GM19468 (cell line): ENCODE results near the gene LEPR.
"Not testable (repeated sequence)": the region's sequence is repeated elsewhere in the genome, so short reads cannot be mapped to it uniquely, and the experiment has no call there.

Experiments used
- ATAC-seq: cut with Tn5 transposase; IDR thresholded peaks from one replicate; pipeline ENCODE4 v1.9.1; 2021; ENCODE audit warnings: mild to moderate bottlenecking, moderate library complexity, moderate number of reproducible peaks; ENCODE audit not compliant: unreplicated experiment; ENCODE audit errors: extremely low read depth

The LEPR gene

DNA sequence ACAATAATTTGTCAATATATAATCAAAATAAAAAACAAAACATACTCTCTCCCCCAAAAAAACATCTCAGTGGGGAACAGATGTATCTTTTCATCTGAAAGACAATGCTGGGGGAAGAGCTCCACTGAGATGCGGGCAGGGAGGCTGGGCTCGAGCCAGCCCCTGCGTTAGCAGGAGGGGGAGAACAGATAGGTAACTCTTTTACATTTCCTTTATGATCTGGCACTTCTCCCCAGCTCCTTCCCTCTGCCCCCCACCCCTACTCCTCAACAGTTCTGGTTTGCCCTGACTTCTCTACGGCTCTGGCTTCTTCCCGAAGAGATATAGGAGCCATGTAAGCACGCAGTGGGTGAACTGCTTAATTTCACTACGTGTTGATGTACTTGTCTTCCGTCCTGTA is 12.4 kb downstream of the LEPR start:
- no peak for ATAC-seq

DNA sequence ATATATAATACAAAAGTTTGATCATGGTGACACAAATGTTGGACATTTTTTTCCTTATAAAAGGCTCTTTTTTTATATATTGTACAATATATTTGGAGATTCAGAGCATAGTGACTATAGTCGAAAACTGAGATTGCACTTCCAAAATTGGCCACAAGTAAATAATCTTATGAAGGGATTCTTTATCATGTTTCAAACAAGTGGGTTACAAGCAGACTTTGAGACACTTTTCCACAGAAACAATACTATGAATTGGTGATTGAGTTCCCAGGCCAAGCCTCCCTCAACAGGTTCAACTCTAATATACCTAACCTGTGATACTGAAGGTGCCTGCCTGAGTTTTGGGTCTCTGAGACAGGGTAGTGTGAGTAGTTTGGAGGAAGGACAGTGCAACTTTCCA is 13.8 kb downstream of the LEPR start:
- ATAC-seq = no peak

DNA sequence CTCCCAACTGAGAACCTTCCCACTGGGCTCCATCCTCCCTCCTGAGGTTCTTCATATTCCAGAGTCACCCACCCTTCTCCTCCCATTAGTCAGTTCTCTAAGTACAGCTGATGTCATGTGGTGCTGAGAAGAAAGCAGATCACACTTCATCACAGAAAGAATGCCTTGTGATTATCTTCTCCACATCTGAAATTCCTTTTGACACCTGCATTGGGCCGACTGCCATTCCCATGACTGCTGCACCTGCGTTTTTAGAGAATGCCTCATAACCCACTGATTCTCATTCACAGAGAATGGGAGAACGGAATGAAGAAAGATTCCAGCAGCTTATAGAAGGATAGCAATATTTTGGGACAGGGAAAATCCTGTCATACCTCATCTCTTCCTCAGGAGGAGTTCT is 14.3 kb downstream of the LEPR start:
- no peak for ATAC-seq

DNA sequence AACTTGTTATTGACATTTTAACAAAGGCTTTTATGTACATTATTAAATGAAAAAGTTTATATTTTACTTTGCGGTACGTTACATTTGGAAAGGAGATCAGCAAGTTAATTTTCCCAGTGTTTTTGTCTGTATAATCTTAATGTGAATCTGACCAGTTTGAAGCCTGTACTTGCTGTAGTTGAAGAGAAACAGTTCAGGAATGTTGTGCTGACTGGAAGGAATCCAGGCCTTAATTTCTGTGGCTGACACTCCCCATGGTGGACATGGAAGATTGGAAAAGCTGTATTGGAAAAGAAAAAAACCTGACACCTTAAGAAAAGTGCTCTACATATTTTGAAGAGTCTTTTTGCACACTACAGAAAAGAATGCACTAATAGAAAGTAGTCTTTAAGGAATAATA is 15.5 kb downstream of the LEPR start:
- ATAC-seq = no peak

DNA sequence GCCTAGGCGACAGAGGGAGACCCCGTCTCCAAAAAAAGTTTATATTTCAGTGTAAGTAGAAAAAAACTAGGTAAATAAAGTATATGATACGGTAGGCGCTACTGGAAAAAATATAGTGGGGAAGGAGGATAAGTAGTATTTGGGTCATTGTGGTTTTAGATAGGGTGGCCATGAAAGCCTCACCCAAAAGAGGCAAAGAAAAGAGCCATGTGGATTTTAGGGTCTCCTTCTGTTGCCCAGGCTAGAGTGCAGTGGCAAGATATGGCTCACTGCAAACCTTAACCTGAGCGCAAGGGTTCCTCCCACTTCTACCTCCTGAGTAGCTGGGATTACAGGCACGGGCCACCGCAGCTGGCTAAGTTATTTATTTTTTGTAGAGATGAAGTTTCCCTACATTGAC is 17.1 kb downstream of the LEPR start:
- ATAC-seq = no peak

DNA sequence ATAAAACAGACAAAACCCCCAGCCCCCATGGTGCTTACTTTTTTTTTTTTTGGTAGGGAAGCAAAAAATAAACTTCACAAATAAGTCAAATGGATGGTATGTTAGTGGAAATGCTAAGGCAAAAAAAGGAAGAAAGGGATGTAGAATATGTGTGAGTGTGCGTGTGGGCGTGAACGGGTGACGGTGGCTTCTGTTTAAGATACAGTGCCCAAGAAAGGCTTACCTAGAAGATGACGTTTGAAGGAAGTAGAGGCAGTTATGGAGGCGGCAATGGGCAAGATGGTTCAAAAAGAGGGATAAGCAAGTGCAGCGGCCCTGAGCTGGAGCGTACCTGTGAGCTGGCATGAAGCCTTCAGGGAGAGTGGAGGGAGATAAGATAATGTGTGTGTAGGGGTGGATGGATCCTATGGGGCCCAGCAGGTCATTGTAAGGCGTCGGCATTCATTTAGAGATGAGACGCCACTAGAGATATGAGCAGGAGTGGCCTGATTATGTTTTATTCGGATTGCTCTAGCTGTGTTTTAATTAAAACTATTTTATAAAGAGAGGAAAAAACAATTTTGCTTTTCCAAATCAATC is 19.9 kb downstream of the LEPR start:
- ATAC-seq = no peak

DNA sequence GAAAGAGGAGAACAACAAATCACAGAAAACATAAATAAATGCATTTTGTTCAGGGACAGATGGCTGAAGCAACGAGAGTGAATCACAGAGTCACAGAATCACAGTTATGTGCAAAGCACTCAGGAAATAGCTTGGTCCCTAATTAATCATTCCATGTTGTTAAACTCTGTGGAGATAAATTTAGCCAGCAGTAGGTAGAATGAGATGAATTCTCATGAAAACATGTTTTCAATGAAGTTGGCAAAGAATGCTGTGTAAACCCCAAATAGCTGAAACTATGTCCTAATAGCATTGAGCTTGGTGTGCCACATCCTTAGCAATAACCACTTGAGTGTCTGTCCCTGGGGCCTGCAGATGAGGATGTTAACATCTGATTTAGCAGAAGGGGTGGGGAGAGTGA is 20.4 kb downstream of the LEPR start:
- no peak for ATAC-seq

DNA sequence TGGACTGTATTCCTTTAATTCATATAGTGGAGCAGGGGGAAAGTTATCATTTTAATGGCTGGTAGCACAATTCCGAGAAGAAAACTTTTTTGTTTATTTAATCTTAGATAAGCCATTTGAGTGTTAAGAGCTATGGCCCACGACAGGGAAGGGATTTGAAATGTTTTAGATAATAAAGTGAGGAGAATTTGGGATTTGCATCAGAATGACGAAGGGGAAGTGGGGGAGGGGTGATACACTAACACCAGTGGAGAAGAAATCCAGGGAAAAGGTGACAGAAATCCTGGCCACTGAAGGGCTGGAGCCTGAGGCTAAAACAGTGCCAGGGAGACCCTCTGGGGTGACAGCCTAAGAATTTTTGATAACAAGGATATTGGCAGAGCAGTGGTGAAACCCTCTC is 21.0 kb downstream of the LEPR start:
- no peak for ATAC-seq

DNA sequence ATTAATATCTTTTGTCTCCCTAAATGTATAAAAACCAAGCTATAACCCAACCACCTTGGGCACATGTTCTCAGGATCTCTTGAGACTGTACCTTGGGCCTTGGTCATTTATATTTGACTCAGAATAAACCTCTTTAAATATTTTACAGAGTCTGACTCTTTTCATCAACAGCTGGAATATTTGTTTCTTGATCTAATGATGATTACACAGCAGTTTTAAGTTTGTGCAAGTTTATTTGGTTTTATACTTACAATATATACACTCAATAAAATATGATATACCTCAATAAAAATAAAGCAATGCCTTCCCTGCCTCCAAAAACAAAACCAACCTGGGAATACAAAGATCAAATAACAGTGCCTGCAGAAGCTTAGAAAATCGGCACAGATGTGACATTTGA is 22.0 kb downstream of the LEPR start:
- no peak for ATAC-seq

DNA sequence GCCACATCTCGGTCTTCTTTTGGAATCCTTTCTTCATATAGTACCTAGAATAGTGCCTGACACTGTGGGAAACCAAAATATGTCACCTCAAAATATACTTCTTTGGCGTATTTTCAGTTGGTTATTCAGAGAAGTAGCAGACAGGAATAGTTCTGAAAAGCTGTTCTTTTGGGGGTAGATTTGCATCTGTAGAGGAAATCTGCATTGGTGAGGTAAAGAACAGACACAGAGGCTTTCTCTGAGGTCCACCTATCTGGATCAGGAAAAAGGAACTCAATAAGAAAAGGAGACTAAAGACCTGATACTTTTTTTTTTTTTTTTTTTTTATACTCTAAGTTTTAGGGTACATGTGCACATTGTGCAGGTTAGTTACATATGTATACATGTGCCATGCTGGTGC is 23.2 kb downstream of the LEPR start:
- no peak for ATAC-seq

DNA sequence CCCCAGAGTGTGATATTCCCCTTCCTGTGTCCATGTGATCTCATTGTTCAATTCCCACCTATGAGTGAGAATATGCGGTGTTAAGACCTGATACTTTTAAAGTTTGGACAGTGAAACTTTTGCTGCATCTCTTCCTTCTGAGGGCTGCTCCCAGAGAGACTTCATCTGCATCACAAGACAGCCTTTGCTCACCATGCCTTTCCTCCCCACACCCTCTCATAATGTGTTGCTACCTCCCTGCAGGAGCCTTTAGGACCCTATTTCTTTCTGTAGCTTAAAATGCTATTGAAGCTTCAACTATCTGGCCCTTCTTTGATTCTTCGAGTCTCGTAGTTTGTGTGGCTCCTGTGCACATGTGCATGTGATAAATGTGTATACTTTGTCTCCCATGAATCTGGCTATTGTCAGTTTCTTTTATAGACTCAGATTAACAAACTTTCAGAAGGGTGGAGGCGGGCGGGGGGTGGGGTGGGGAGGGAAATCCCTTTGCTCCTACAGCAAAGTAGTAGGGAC is 23.7 kb downstream of the LEPR start:
- no peak for ATAC-seq

DNA sequence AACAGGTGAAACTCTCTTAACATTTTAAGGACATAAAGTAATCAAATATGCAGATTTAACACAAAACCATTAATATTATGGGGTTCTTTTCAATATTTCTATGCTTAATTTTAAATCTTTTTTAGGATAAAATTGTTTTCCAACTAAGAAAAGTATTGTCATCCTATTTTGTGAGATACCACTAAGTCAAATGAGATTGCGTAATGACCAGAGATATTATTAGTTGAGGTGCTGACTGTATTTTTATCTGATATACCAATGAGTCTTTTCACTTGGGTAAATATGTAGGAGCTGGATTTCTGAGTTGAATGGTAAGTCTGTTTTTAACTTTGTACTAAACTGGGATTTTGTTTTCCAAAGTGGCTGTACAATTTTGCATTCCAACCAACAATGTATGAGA is 25.4 kb downstream of the LEPR start:
- no peak for ATAC-seq

DNA sequence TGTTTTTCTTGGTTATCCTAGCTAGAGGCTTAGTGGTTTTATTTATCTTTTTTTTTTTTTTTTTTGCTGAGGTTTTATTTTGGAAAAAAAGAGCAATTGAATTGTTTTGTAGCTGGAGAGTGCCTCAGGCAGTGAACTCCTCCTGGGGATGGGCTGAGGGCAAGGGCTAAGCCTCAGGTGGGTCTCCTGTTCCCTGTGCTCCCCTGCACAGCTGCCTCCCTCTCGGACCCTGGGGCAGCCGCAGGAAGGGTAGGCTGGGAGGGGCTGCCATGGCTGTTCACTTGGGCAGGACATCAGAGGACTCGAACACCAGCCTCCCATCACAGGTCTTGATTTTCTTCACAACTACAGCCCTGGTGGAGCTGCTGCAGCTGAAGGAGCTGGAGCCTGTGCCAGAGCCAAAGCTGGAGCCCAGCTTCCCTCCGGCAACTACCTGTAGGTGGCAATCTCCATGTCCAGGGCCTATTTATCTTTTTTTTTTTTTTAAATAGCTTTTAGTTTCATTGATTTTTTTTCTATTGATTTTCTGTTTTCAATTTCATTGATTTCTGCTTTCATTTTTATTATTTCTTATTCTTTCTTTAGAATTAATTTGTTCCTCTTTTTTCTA is 28.9 kb downstream of the LEPR start:
- no peak for ATAC-seq

DNA sequence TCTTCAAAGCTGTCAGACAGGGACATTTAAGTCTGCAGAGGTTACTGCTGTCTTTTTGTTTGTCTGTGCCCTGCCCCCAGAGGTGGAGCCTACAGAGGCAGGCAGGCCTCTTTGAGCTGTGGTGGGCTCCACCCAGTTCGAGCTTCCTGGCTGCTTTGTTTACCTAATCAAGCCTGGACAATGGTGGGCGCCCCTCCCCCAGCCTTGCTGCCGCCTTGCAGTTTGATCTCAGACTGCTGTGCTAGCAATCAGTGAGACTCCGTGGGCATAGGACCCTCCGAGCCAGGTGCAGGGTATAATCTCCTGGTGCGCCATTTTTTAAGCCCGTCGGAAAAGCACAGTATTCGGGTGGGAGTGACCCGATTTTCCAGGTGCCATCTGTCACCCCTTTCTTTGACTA is 35.2 kb downstream of the LEPR start:
- ATAC-seq = not testable (repeated sequence)

DNA sequence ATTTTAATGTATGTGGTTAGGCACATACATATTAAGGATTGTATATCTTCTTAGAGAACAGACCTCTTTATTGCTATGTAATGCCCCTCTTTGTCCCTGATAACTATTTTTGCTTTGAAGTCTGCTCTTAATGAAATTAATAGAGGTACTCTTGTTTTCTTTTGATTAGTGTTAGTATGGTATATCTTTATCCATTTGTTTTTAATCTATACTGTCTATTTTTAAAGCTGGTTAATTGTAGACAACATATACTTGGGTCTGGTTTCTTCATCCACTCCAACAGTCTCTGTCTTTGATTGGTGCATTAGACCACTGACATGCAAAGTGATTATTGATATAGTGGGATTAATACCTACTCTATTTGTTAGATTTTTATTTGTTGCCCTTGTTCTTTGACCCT is 36.0 kb downstream of the LEPR start:
- no peak for ATAC-seq

DNA sequence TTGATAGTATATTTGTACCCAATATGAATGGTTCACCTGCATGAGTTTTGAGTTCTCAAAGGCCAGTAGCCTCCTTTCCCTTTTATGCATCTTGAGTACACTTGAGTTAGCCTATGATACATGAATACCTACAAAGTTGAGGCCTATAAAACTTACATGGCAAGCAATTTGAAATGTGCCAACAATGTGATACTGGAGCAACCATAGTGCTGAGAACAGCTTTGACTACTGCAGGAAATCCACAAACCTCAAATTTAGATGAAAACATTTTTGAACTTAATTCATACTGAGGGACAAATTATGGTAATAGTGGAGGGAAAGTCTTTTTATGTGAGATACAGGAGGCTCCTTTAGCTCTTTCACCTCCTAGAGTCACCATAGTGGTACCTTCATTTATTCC is 37.4 kb downstream of the LEPR start:
- ATAC-seq = no peak

DNA sequence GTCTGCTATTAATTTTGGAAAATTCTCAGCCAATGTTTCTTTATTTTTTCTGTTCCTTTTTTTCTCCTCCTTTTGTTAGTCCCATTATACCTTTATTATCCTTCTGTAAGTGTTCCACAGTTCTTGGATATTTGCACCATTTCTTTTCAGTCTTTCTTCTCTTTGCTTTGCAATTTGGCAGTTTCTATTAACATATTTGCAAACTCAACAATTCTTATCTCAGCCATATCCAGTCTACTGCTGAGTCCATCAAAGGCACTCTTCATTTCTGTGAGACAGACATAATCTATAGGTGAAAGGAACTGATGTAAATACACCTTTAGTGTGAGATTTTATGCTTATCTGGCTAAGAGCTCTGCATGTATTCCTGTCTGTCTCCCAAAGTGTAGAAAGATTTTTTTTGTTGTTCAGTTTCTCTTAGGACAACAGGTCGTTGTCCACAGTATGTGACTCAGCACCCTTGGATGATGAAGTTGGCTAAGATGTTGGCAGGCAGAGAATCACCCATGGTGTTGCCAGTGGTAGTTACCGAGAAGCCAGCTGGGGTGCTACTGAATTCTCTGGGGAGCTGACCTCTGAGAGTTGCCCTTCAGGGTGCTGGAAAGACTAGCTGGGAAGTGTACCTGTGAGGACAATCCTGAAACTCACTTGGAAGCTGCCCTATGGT is 38.4 kb downstream of the LEPR start:
- no peak for ATAC-seq

DNA sequence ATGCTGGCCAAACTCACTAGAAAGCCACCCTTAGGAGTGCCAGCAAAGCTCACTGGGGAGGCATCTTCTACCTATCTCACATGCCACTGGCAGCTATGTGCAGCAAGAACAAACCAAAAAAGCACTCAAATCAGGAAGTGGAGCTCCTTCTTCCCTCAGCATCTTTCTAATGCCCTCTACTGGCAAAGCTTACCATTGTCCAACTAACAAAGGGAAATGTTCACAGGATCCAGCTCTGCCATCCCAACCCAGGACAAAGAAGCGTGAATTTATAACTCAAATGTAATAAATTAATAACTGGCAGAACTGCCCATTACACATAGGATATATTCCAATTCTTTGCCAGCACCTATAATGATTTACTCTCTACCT is 38.9 kb downstream of the LEPR start:
- no peak for ATAC-seq

DNA sequence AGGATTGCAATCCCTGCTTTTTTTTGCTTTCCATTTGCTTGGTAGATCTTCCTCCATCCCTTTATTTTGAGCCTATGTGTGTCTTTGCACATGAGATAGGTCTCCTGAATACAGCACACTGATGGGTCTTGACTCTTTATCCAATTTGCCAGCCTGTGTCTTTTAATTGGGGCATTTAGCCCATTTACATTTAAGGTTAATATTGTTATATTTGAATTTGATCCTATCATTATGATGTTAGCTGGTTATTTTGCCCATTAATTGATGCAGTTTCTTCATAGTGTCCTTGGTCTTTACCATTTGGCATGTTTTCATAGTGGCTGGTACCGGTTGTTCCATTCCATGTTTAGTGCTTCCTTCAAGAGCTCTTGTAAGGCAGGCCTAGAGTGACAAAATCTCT is 45.4 kb downstream of the LEPR start:
- not testable (repeated sequence) for ATAC-seq

DNA sequence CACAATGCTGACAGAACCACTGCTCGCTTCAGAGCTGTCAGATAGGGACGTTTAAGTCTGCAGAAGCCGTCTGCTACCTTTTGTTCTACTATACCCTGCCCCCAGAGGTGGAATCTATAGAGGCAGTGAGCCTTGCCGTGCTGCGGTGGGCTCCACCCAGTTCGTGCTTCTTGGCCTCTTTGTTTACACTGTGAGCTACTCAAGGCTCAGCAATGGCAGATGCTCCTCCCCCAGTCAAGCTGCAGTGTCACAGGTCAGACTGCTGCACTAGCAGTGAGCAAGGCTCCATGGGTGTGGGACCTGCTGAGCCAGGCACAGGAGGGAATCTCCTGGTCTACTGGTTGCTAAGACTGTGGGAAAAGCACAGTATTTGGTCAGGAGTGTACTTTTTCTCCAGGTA is 47.1 kb downstream of the LEPR start:
- ATAC-seq = no peak

DNA sequence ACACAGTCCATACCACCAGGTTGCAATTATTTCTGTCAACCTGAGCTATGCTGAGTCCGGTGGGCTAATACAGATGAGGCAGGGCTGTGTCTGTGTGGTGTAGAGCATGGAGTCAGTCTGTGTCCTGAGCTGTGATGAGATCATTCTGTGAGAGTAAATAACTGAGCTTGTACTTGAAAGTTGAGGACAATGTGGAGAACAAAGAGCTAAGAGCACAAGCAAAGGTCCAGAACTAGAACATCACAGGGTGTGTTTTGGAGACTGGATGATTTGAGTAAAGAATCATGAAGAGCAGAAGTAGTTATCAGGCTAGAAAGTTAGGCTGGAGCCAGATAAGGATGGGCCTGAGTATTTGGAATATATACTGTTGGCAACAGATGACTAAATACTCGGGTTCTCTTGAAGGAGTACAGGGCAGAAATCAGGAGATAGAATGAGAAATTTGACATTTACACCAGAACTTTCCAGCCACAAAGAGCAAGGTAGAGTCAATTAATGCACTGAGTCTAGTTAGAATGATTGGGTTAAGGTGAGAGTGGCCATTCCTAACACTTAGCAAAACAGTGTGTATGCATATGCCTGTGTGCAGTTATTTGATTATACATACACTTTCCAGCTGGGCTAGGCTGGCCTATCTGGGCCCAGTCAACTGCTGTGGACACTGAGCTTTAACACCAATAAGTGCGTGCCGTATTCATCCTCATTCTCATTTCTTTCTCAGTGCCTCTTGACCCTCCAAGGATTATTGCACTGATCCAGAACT is 48.8 kb downstream of the LEPR start:
- ATAC-seq = no peak
